ENCODE data around the gene EXT2.

- TF ChIP-seq CTCF (conservative IDR thresholded peaks at IDR 0.05; ENCODE audit: low read length) (no peak), EZH2phosphoT487 (IDR thresholded peaks at IDR 0.05; ENCODE audit: borderline replicate concordance) (no peak)
Observed at GRCh38 chr11:44167046-44167445, 71.6 kb downstream of the EXT2 start.

All from Loucy (cell line).